ENCODE measurements around the gene LAMA2. TPM values are rescaled to one million over a fixed set of nuclear protein-coding genes. Genes with fewer than 3 reads are reported as not detected.

Gene LAMA2
- total RNA-seq, 1 donor from 2014 or later: 1.8 TPM

GRCh38 chr6:128860782-128861181, 22.2 kb upstream of the LAMA2 start:
- no peak for FAIRE-seq
- TF ChIP-seq EZH2 (IDR thresholded peaks at IDR 0.05; ENCODE audit: insufficient read depth, low read length): no peak
- TF ChIP-seq, protein P1, sequence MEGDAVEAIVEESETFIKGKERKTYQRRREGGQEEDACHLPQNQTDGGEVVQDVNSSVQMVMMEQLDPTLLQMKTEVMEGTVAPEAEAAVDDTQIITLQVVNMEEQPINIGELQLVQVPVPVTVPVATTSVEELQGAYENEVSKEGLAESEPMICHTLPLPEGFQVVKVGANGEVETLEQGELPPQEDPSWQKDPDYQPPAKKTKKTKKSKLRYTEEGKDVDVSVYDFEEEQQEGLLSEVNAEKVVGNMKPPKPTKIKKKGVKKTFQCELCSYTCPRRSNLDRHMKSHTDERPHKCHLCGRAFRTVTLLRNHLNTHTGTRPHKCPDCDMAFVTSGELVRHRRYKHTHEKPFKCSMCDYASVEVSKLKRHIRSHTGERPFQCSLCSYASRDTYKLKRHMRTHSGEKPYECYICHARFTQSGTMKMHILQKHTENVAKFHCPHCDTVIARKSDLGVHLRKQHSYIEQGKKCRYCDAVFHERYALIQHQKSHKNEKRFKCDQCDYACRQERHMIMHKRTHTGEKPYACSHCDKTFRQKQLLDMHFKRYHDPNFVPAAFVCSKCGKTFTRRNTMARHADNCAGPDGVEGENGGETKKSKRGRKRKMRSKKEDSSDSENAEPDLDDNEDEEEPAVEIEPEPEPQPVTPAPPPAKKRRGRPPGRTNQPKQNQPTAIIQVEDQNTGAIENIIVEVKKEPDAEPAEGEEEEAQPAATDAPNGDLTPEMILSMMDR (IDR thresholded peaks at IDR 0.05; ENCODE audit: insufficient read depth, low read depth, low read length): no peak
- H3K9me3 ChIP-seq (ENCODE audit: insufficient read depth, low read depth, low read length): no peaks in the 10 kb centered on the region
- H3K27me3 Mint-ChIP-seq (ENCODE audit: low read depth, unreplicated experiment): no peaks in the 10 kb centered on the region
- no peak overlapping the region for H3K27ac ChIP-seq (ENCODE audit: low read depth, low read length)
- peaks cover 4% of the 10 kb centered on the region for H3K9me3 Mint-ChIP-seq (ENCODE audit: unreplicated experiment)
- no peak overlapping the region for H3K4me2 ChIP-seq (ENCODE audit: low read length)
- H4K20me1 ChIP-seq (ENCODE audit: insufficient read depth, low read length): no peaks in the 10 kb centered on the region
- H3K4me3 Mint-ChIP-seq (ENCODE audit: unreplicated experiment): no peak overlapping the region
- DNase-seq (ENCODE audit: low read depth): no peak
- H3K36me3 ChIP-seq (ENCODE audit: insufficient read depth, low read length): no peaks in the 10 kb centered on the region
- no peak overlapping the region for H2AFZ ChIP-seq (ENCODE audit: low read depth, low read length)
- no peaks in the 10 kb centered on the region for H3K4me1 Mint-ChIP-seq (ENCODE audit: low read depth, unreplicated experiment)
- no peaks in the 10 kb centered on the region for H3K4me1 ChIP-seq (ENCODE audit: insufficient read depth, low read length)
- no peaks in the 10 kb centered on the region for H3K79me2 ChIP-seq (ENCODE audit: insufficient read depth, low read length)
- H3K27me3 ChIP-seq (ENCODE audit: insufficient read depth, low read length): no peaks in the 10 kb centered on the region
- H3K9ac ChIP-seq (ENCODE audit: low read length): no peak overlapping the region
- no peak overlapping the region for H3K27ac Mint-ChIP-seq (ENCODE audit: unreplicated experiment)
- no peak overlapping the region for H3K4me3 ChIP-seq (ENCODE audit: insufficient read depth, low read depth, low read length)
- H3K36me3 Mint-ChIP-seq (ENCODE audit: low read depth, unreplicated experiment): peaks cover 2% of the 10 kb centered on the region

GRCh38 chr6:128863983-128864382, 19.0 kb upstream of the LAMA2 start:
- TF ChIP-seq, protein P1 (IDR thresholded peaks at IDR 0.05; ENCODE audit: insufficient read depth, low read depth, low read length): no peak
- TF ChIP-seq EZH2 (IDR thresholded peaks at IDR 0.05; ENCODE audit: insufficient read depth, low read length): no peak
- Histone ChIP-seq H3K9me3 (ENCODE audit: insufficient read depth, low read depth, low read length) (no peaks in the 10 kb centered on the region), H2AFZ (ENCODE audit: low read depth, low read length) (no peak overlapping the region), H3K27me3 (ENCODE audit: insufficient read depth, low read length) (no peaks in the 10 kb centered on the region), H3K4me3 (ENCODE audit: insufficient read depth, low read depth, low read length) (no peak overlapping the region), H3K79me2 (ENCODE audit: insufficient read depth, low read length) (no peaks in the 10 kb centered on the region), H4K20me1 (ENCODE audit: insufficient read depth, low read length) (no peaks in the 10 kb centered on the region), H3K36me3 (ENCODE audit: insufficient read depth, low read length) (no peaks in the 10 kb centered on the region), H3K4me2 (ENCODE audit: low read length) (no peak overlapping the region), H3K27ac (ENCODE audit: low read depth, low read length) (no peak overlapping the region), H3K9ac (ENCODE audit: low read length) (no peak overlapping the region), H3K4me1 (ENCODE audit: insufficient read depth, low read length) (no peaks in the 10 kb centered on the region)
- Mint-ChIP-seq H3K4me1 (ENCODE audit: low read depth, unreplicated experiment) (no peaks in the 10 kb centered on the region), H3K4me3 (ENCODE audit: unreplicated experiment) (no peak overlapping the region), H3K36me3 (ENCODE audit: low read depth, unreplicated experiment) (peaks cover 2% of the 10 kb centered on the region), H3K27me3 (ENCODE audit: low read depth, unreplicated experiment) (no peaks in the 10 kb centered on the region), H3K9me3 (ENCODE audit: unreplicated experiment) (peaks cover 4% of the 10 kb centered on the region), H3K27ac (ENCODE audit: unreplicated experiment) (no peak overlapping the region)
- FAIRE-seq (no peak), DNase-seq (ENCODE audit: low read depth) (no peak)

DNA sequence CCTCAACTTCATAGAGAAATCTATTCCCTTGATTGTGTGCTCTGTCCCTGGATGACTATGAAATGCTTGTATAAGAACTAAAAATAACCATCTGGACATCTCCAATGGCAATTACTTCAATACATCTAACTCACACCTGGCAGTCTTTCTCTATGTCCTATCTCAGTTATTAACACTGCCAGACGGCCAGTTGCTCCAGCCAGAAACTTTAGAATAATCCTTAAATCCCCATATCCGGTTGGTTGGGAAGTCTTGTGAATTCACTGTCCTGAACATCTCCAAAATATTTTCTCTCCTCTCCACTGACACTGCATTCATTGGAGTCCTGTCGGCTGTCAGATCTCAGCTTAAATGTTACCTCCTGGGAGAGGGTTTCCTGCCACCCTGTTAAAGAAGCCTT, 12.2 kb upstream of the LAMA2 start:
- FAIRE-seq (no peak), DNase-seq (ENCODE audit: low read depth) (no peak)
- Histone ChIP-seq H3K4me1 (ENCODE audit: insufficient read depth, low read length) (no peaks in the 10 kb centered on the region), H4K20me1 (ENCODE audit: insufficient read depth, low read length) (no peaks in the 10 kb centered on the region), H3K4me3 (ENCODE audit: insufficient read depth, low read depth, low read length) (no peak overlapping the region), H3K79me2 (ENCODE audit: insufficient read depth, low read length) (no peaks in the 10 kb centered on the region), H2AFZ (ENCODE audit: low read depth, low read length) (no peak overlapping the region), H3K9me3 (ENCODE audit: insufficient read depth, low read depth, low read length) (no peaks in the 10 kb centered on the region), H3K36me3 (ENCODE audit: insufficient read depth, low read length) (no peaks in the 10 kb centered on the region), H3K27me3 (ENCODE audit: insufficient read depth, low read length) (no peaks in the 10 kb centered on the region), H3K27ac (ENCODE audit: low read depth, low read length) (no peak overlapping the region), H3K4me2 (ENCODE audit: low read length) (no peak overlapping the region), H3K9ac (ENCODE audit: low read length) (no peak overlapping the region)
- Mint-ChIP-seq H3K36me3 (ENCODE audit: low read depth, unreplicated experiment) (no peaks in the 10 kb centered on the region), H3K9me3 (ENCODE audit: unreplicated experiment) (peaks cover 2% of the 10 kb centered on the region), H3K27ac (ENCODE audit: unreplicated experiment) (no peak overlapping the region), H3K4me3 (ENCODE audit: unreplicated experiment) (no peak overlapping the region), H3K4me1 (ENCODE audit: low read depth, unreplicated experiment) (no peaks in the 10 kb centered on the region), H3K27me3 (ENCODE audit: low read depth, unreplicated experiment) (no peaks in the 10 kb centered on the region)
- TF ChIP-seq EZH2 (IDR thresholded peaks at IDR 0.05; ENCODE audit: insufficient read depth, low read length): no peak
- TF ChIP-seq, protein P1 (IDR thresholded peaks at IDR 0.05; ENCODE audit: insufficient read depth, low read depth, low read length): no peak
